ENCODE measurements around the gene SPRING1.
"Not testable (repeated sequence)": the region's sequence is repeated elsewhere in the genome, so short reads cannot be mapped to it uniquely, and the experiment has no call there.

SPRING1 gene

DNA sequence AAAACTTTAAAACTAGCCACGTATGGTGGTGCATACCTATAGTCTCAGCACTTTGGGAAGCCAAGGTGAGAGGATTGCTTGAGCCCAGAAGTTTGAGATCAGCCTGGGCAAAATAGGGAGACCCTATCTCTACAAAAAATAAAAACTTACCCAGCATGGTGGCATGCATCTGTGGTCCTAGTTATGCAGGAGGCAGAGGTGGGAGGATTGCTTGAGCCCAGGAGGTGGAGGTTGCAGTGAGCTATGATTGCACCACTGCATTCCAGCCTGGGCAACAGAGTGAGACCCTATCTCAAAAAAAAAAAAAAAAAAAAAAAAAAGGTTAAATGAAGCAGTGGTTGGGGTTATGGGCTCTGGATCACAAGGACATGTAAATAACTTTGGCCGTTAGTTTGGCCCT is 4.9 kb upstream of the SPRING1 start:
- DNase-seq (ENCODE audit: insufficient read length, low spot score); FAIRE-seq: not testable (repeated sequence)

- FAIRE-seq (no peak), DNase-seq (ENCODE audit: insufficient read length, low spot score) (no peak)
Observed at GRCh38 chr12:116739381-116739887, 1.6 kb upstream of the SPRING1 start.

GRCh38 chr12:116736962-116737773 is 701 bp downstream of the SPRING1 start:
- FAIRE-seq (no peak), DNase-seq (ENCODE audit: insufficient read length, low spot score) (no peak)

DNA sequence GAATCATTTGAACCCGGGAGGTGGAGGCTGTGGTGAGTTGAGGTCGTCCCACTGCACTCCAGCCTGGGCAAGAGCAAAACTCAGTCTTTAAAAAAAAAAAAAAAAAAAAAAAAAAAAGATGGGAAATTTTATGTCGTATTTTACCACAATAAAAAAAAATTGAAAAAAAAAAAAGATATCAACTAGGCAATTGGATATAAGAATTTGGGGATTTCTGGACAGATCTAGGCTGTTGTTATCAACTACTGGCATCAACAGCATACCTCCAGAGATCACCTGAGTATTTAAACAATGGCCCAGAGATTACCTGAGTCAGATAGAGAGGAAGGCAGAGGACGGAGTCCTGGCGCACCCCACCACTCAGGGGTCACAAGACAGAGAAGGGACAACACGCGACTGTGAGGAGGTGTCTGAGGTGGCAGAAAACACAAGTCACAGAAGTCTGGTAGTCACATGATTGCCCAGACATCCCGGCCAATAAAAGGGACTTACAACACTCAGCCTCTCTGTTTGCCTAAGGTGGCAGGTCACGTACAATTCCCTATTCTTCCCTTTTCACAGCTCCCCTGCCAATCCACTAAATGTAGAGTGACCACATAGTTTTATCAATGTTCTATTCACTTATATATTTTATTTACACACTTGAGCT is 1.8 kb downstream of the SPRING1 start:
- no peak for DNase-seq (ENCODE audit: insufficient read length, low spot score)
- FAIRE-seq, result no peak

GRCh38 chr12:116735084-116735483 is 2.8 kb downstream of the SPRING1 start:
- FAIRE-seq (no peak), DNase-seq (ENCODE audit: insufficient read length, low spot score) (no peak)

- DNase-seq (ENCODE audit: insufficient read length, low spot score) (no peak), FAIRE-seq (no peak)
Observed at GRCh38 chr12:116734156-116734768, 3.6 kb downstream of the SPRING1 start.

- FAIRE-seq (no peak), DNase-seq (ENCODE audit: insufficient read length, low spot score) (no peak)
Observed at GRCh38 chr12:116731801-116732200, 6.1 kb downstream of the SPRING1 start.

- DNase-seq (ENCODE audit: insufficient read length, low spot score) (no peak), FAIRE-seq (no peak)
Observed at GRCh38 chr12:116727891-116728290, 10.0 kb downstream of the SPRING1 start.

GRCh38 chr12:116727261-116727660 is 10.6 kb downstream of the SPRING1 start:
- DNase-seq (ENCODE audit: insufficient read length, low spot score), result no peak
- FAIRE-seq, result no peak

DNA sequence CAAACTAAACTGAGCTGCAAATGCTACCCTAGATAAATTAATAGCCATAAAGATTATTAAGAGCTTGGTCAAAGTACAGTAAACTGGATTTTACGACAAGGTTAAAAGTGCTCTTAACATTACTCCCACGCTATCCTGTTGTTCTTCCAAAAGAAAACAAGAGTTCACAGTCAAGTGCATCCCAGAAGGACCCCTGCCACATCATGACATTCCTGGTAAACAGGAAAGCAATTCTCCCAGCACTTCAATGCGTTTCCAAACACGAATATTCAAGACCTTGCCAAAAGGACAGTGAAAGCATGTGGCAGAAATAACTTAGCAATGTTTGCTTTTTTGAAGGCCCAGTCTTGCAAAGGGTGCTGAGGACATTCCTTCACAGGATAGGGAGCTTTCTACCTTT is 11.2 kb downstream of the SPRING1 start:
- no peak for FAIRE-seq
- no peak for DNase-seq (ENCODE audit: insufficient read length, low spot score)

DNA sequence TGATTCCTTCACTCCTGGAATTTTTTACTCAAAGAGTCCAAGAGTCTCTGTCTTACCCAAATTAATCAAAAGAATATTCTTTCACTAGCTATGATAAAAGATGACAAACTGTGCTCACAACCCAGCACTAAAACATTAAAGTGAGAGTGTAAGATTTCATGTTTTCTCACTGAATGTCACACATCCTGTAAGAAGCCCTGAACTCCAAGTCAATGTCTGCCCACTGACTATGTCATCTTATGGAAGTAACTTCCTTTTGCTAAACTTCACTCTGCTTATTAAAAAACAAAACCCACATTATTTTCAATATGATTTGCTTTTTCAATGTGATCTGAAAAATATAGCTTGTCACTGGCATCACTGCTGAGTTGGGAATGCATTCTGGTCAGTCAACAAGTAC is 15.6 kb downstream of the SPRING1 start:
- FAIRE-seq (no peak), DNase-seq (ENCODE audit: insufficient read length, low spot score) (no peak)

DNA sequence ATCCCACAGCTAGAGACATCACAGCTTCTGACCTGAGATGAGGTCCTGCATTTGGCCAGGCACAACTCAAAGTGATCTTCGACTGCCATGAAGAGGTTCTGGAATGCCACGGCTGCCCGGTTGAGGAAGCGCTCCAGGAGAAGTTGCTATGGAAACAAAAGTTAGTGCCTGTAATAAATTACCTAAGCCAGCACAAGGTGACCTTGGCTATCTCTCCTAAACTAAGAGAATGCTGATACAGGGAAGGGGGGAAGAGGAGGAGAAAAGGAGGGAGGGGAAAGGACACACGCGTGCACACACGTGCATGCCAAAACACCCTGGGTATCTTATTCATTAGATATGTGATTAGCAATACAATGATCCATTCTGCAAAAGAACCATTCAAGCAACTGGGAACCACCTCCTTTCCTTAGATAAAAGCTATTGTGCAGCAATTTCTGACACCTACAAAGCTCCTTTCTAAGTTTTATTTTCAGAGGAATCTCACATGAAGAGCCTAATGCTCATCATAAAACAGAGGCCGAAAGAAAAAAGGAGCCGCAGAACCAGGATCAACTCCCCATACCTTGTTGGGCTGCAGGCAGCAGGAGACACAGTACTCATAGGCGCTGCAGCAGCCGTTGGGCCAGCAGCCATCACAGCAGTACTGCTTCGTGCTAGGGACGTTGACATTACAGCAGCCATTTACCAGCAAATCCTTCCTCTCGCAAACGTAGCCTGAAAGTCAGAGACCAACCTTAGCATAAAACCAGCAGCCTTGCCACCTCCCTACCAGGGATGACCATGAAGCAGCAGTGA is 17.9 kb downstream of the SPRING1 start:
- no peak for FAIRE-seq
- no peak for DNase-seq (ENCODE audit: insufficient read length, low spot score)

DNA sequence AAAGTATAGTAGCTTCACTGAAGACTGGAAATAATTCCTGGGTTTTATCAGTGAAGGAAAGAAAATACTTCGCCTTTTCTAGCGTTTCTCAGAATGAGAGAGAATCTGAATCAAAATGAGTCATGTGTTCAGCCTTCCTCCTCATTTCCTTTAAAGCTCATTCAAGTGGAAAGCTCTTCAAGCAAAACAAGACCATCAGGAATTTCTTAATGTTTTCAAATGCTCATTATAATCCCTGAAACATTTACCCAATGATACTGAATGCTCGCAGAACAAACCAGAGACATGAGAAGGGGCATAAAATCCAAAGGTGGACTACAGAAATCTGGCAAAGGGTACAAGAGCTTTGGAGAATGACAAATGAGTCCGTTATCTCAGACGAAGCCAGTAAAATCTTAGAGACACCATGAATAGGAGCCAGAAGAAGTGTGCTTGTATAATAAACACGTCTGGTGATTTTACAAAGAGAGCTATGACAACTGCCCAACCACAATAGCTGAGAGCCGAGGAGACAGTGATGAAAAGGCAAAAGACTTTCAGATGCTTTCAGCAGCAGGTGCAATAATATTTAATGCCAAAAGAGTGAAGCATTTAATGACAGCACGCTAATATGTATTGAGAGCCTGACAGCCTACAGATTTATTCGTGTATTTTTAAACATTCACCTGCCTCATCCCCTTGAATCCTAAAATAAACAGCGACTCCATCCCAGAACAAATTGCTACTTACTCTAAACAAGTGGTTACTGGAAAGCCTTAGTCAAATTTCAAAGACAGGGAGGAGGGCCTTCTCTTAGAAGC is 19.0 kb downstream of the SPRING1 start:
- no peak for DNase-seq (ENCODE audit: insufficient read length, low spot score)

GRCh38 chr12:116717466-116718437 is 20.1 kb downstream of the SPRING1 start:
- DNase-seq (ENCODE audit: insufficient read length, low spot score), result no peak
- no peak for FAIRE-seq

More for the DNA sequence above, 19.0 kb downstream of the SPRING1 start:
- no peak for FAIRE-seq

DNA sequence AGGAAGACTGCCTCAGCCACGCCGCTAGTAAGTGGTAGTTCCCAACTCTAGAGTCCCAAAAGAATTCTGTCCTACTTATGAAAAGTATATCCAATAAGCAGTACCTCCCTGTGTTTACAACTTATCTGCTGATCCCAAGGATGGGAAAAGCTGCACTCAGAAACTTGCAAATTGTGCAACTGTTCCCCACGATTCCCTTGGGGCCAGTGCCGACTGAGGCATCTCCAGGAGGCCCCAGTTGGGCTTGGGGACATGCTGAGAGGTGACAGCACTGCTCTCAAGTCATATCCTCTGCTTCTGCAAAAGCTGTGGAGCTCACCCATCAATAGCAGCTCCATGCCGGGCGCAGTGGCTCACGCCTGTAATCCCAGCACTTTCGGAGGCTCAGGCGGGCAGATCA is 23.7 kb downstream of the SPRING1 start:
- no peak for DNase-seq (ENCODE audit: insufficient read length, low spot score)
- no peak for FAIRE-seq

GRCh38 chr12:116713527-116713926 is 24.3 kb downstream of the SPRING1 start:
- FAIRE-seq, result no peak

GRCh38 chr12:116712458-116713303 is 25.2 kb downstream of the SPRING1 start:
- DNase-seq (ENCODE audit: insufficient read length, low spot score) (no peak), FAIRE-seq (no peak)

More at GRCh38 chr12:116713527-116713926, 24.3 kb downstream of the SPRING1 start:
- no peak for DNase-seq (ENCODE audit: insufficient read length, low spot score)
